ENCODE results near the gene TSC22D2.

DNA sequence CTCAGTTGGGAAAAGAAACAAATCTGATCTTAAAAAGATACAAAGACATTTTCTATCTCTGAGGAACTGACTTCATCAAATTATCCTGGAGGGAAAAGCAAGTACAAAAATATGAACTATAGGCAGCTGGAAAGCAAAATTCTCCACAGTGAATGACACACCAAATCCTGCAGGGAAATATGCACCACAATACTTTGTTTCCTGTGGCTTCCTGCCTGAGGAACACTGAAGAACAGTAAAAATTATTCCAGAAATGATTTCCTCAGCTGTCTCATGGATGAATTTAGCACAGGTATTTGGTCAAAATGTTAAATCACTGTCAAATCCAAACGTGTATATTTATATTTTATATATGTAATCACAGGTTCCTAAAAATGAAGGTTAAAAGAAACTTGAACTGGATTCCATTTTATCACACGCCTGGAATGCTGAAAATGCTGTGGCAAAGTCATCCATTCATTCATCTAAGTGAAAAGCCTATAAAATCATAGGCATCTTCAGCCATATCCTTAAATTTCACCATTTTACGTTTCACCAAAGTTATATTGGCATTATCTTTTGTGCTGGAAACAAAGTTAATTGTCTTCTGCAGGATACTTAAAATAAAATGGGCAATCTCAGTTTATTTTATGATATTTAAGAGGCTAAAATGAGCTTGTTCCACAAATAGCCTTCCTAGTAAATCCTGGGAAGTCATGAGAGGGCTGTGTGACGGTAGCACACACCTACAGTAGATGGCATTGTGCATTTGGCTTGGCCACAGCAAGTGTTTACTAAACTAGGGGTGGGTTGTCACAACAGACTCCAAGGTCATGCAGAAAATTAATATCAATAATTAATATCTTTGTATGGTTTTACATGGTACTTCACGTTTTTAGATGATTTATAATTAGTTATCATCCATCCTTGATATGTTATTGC is 19.3 kb upstream of the TSC22D2 start:
- TF ChIP-seq, protein P1, sequence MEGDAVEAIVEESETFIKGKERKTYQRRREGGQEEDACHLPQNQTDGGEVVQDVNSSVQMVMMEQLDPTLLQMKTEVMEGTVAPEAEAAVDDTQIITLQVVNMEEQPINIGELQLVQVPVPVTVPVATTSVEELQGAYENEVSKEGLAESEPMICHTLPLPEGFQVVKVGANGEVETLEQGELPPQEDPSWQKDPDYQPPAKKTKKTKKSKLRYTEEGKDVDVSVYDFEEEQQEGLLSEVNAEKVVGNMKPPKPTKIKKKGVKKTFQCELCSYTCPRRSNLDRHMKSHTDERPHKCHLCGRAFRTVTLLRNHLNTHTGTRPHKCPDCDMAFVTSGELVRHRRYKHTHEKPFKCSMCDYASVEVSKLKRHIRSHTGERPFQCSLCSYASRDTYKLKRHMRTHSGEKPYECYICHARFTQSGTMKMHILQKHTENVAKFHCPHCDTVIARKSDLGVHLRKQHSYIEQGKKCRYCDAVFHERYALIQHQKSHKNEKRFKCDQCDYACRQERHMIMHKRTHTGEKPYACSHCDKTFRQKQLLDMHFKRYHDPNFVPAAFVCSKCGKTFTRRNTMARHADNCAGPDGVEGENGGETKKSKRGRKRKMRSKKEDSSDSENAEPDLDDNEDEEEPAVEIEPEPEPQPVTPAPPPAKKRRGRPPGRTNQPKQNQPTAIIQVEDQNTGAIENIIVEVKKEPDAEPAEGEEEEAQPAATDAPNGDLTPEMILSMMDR (IDR thresholded peaks at IDR 0.05) = no peak
- TF ChIP-seq POLR2A (IDR thresholded peaks at IDR 0.05) = no peak

Data from thyroid gland (tissue), 4 donors.